ENCODE data around the gene CAPS. TPM values are rescaled to one million over a fixed set of nuclear protein-coding genes. Genes with fewer than 3 reads are reported as not detected.

The CAPS gene
- total RNA-seq, 1 experiment from 2014 or later: 0.73 TPM

DNA sequence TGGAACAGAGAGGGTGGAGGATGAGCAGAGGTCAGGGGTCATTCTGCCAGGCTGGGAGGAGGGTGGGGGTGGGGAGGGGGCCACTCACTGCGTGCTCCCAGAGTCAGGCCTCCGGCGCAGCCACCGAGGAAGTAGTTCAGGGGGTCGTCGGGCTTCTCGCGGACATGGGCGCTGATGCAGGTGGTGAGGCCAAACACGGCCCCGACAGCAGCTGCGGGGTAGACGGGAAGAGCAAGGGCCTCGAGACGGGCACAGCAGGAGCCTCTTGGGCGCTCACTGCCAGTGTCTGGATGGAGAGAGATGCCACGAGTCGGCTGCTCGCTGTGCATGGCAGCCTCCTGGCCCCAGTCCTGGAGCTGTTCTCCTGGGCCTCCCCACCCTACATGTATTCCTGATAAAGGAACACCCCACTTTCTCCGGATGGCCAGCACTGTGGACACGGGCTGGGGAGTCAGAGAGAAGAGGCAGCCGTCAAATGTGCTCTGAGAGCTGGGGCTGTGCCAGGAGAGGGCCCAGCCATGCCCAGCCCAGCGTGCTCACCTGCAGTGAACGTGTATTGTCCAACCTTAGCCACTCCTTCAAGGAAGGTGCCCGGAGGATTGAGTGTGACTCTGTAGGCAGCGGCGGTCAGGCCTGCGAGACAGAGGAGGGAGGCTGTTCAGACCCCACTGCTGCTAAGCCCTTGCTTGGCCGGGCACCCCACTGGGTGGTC, 17.5 kb upstream of the CAPS start:
- H3K36me3 ChIP-seq: peaks cover 11% of the 10 kb centered on the region
- DNase-seq: no peak
- no peak overlapping the region for H3K4me3 ChIP-seq
- H3K27ac ChIP-seq: no peak overlapping the region
- H3K9me3 ChIP-seq (replicated peaks): no peaks in the 10 kb centered on the region
- no peaks in the 10 kb centered on the region for H3K27me3 ChIP-seq
- peaks cover 33% of the 10 kb centered on the region for H3K4me1 ChIP-seq

- no peak overlapping the region for H3K4me3 ChIP-seq
- peaks cover 11% of the 10 kb centered on the region for H3K36me3 ChIP-seq
- DNase-seq: no peak
- peaks cover 25% of the 10 kb centered on the region for H3K4me1 ChIP-seq
- H3K27ac ChIP-seq: no peak overlapping the region
- no peaks in the 10 kb centered on the region for H3K9me3 ChIP-seq (replicated peaks)
- H3K27me3 ChIP-seq: no peaks in the 10 kb centered on the region
Measured at GRCh38 chr19:5897189-5897969, 16.7 kb upstream of the CAPS start.

DNA sequence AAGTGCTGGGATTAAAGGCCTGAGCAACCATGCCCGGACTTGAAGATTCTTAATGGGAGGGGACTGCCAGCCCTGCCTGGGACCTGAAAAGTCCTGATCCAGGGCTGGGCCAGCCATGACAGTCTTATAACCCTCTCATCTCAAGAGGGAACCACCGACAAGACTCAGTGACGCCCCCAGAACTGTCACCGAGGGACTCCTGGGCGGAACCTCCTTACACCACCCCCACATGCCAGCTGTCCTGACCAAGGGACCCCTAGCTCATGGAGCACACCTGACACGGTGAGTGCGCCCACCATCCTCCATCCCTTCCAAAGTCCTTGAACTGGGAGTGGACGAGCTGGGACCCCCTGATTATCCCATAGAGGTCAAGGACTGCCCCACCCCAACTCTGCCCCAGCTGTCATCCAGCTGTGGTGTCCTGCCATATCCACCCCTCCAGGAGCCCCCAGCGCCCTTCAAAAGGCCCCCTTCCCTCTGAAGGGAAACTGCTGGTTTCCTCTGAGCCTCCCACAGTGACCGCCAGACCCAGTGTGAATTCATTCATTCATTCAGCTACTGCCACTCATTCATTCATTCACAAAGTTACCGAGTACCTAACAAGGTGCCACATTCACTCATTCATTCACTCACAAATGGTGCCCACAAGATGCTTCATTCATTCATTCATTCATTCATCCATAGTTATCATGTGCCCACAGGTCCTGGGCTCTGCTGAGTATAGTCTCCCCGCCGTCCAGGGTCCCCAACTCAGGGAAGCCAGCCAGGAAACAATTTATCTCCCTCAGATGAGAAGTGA, 14.1 kb upstream of the CAPS start:
- Histone ChIP-seq H3K27me3 (no peaks in the 10 kb centered on the region), H3K4me1 (peaks cover 3% of the 10 kb centered on the region), H3K27ac (no peak overlapping the region), H3K9me3 (replicated peaks) (no peaks in the 10 kb centered on the region), H3K36me3 (peaks cover 11% of the 10 kb centered on the region), H3K4me3 (no peak overlapping the region)
- no peak for DNase-seq

DNA sequence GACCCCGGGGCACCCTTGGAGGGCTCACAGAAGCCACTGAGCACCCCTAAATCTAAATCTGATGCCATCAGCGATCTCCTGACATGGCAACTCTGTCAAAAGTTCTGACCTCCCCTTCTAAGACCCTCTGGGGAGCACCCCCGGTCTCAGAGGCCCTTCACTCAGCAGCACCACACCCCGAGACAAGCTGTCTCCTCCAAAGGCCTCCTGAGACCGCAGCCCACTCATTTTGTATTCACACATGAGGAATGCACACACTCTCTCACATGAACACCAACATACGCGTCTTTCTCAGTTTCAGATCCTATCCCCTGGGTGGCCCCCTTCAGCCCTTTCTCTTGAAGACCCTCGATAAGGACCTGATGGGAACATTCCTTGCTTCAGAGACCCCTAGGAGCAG, 13.1 kb upstream of the CAPS start:
- no peaks in the 10 kb centered on the region for H3K9me3 ChIP-seq (replicated peaks)
- peaks cover 7% of the 10 kb centered on the region; the same call in 1 of the 2 replicates for H3K36me3 ChIP-seq
- H3K4me1 ChIP-seq: peaks cover 5% of the 10 kb centered on the region; the same call in 1 of the 2 replicates
- H3K27ac ChIP-seq: no peak overlapping the region
- H3K4me3 ChIP-seq: no peak overlapping the region
- H3K27me3 ChIP-seq: no peaks in the 10 kb centered on the region
- DNase-seq: no peak

GRCh38 chr19:5903056-5903623, 10.9 kb upstream of the CAPS start:
- no peaks in the 10 kb centered on the region for H3K36me3 ChIP-seq
- DNase-seq: peak; percentile 21 to 42

GRCh38 chr19:5903624-5904351, 10.3 kb upstream of the CAPS start, which contains the start of gene NDUFA11:
NDUFA11 (minus strand) TSS chr19:5903790; CDS start chr19:5903708, 82 bp downstream.
- DNase-seq: peak; percentile 96
- H3K27me3 ChIP-seq: no peaks in the 10 kb centered on the region
- H3K4me3 ChIP-seq: peak within 1 kb of the TSS; percentile 74
- H3K9me3 ChIP-seq (replicated peaks): no peaks in the 10 kb centered on the region
- no peaks in the 10 kb centered on the region for H3K36me3 ChIP-seq
- H3K4me1 ChIP-seq: peaks cover 7% of the 10 kb centered on the region
- peak within 1 kb of the TSS; percentile 89 for H3K27ac ChIP-seq

More at GRCh38 chr19:5903056-5903623, 10.9 kb upstream of the CAPS start:
- H3K27ac ChIP-seq: peak overlapping the region; percentile 89
- no peaks in the 10 kb centered on the region for H3K27me3 ChIP-seq
- no peaks in the 10 kb centered on the region for H3K9me3 ChIP-seq (replicated peaks)
- peaks cover 5% of the 10 kb centered on the region; the same call in 1 of the 2 replicates for H3K4me1 ChIP-seq
- peak overlapping the region; percentile 74 for H3K4me3 ChIP-seq

DNA sequence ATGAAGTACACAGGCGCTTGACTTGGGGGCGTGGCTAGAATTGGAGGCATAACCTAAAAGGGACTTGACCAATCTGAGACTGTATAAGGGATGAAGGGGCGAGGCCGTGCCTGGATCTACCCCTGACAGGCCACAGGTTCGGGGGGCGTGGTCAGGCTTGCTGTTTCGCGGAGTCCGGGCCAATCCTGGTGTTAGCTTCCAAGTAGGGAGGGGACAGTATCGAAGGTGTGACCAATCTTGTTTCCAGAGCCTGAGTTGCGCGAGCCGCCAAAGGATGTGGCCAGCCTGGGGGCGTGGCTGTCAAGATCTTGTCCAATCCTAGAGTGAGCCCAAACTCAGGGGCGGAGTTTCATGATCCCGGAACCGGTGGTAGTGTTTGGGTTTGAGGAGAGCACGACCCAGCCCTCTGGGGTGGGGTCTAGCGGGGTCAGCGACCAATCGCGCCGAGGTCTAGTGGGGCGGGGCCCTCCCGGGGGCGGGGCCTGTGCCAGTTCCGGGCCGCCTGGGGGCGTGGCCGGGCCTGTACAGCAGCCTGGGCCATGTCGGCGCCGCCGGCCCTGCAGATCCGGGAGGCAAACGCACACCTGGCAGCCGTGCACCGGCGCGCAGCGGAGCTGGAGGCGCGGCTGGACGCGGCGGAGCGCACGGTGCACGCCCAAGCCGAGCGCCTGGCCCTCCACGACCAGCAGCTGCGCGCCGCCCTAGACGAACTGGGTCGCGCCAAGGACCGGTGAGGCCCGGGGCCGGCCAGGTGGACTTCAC, 9.5 kb upstream of the CAPS start, which contains the start of gene VMAC:
Gene VMAC, plus strand, starts transcription at position 521 of the 762 bp plus-strand sequence. Its CDS starts 19 bp downstream, at position 540.
- Histone ChIP-seq H3K9me3 (replicated peaks) (no peaks in the 10 kb centered on the region), H3K27me3 (no peaks in the 10 kb centered on the region), H3K4me1 (peaks cover 12% of the 10 kb centered on the region), H3K27ac (peak within 1 kb of the TSS; percentile 89), H3K4me3 (peak within 1 kb of the TSS; percentile 74), H3K36me3 (no peaks in the 10 kb centered on the region)
- peak; percentile 100 for DNase-seq

DNA sequence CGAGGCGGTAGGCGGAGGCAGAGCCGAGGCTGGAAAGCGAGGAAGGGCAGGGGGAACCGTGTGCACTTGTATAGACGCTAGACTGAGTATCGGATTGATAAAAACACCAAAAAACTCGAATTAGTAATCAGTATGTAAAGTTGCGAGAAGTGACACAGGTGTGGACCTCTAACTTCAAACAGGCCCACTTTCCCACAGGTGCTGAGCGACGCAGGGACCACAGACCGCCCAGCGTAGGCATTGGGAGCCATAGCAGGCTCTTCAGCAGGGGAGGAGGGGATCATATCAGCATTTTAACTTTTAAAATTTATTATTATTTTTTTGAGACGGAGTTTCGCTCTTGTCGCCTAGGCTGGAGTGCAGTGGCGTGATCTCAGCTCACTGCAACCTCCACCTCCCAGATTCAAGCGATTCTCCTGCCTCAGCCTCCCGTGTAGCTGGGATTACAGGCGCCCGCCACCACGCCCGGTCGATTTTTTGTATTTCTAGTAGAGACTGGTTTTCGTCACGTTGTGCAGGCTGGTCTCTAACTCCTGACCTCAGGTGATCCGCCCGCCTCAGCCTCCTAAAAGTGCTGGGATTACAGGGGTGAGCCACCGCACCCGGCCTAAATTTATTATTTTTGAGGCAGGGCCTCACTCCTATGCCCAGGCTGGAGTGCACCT, 8.8 kb upstream of the CAPS start:
- no peak for DNase-seq
- Histone ChIP-seq H3K27me3 (no peaks in the 10 kb centered on the region), H3K4me1 (peaks cover 17% of the 10 kb centered on the region), H3K9me3 (replicated peaks) (no peaks in the 10 kb centered on the region), H3K27ac (no peak overlapping the region; the same call in 1 of the 2 replicates), H3K36me3 (no peaks in the 10 kb centered on the region), H3K4me3 (peak overlapping the region; percentile 74)

- no peak for DNase-seq
Measured at GRCh38 chr19:5907241-5907640, 6.8 kb upstream of the CAPS start.

GRCh38 chr19:5908773-5909442, 5.1 kb upstream of the CAPS start:
- no peaks in the 10 kb centered on the region for H3K9me3 ChIP-seq (replicated peaks)
- H3K4me3 ChIP-seq: no peak overlapping the region
- H3K27me3 ChIP-seq: no peaks in the 10 kb centered on the region
- peaks cover 21% of the 10 kb centered on the region for H3K4me1 ChIP-seq
- DNase-seq: peak; percentile 32 to 39
- H3K36me3 ChIP-seq: no peaks in the 10 kb centered on the region
- H3K27ac ChIP-seq: peak overlapping the region; percentile 83; the same call in 1 of the 2 replicates

More at GRCh38 chr19:5907241-5907640, 6.8 kb upstream of the CAPS start:
- Histone ChIP-seq H3K27ac (no peak overlapping the region), H3K36me3 (no peaks in the 10 kb centered on the region), H3K9me3 (replicated peaks) (no peaks in the 10 kb centered on the region), H3K4me1 (peaks cover 24% of the 10 kb centered on the region), H3K27me3 (no peaks in the 10 kb centered on the region), H3K4me3 (no peak overlapping the region)

DNA sequence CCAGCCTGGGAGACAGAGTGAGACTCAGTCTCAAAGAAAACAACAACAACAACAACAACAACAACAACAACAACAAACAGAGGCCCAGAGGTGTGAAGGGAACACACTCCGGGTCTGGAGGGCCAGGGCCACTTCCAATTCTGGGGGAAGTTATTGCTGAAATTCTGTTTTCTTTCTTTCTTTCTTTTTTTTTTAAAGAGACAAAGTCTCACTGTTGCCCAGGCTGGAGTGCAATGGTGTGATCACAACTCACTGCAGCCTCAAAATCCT, 3.5 kb upstream of the CAPS start:
- Histone ChIP-seq H3K9me3 (replicated peaks) (no peaks in the 10 kb centered on the region), H3K27me3 (no peaks in the 10 kb centered on the region), H3K27ac (peak overlapping the region; percentile 83), H3K36me3 (peaks cover 6% of the 10 kb centered on the region; the same call in 1 of the 2 replicates), H3K4me1 (peaks cover 19% of the 10 kb centered on the region), H3K4me3 (no peak overlapping the region)
- DNase-seq: no peak

- H3K27ac ChIP-seq: no peak overlapping the region
- no peak overlapping the region for H3K4me3 ChIP-seq
- H3K36me3 ChIP-seq: peaks cover 6% of the 10 kb centered on the region; the same call in 1 of the 2 replicates
- no peak for DNase-seq
- no peaks in the 10 kb centered on the region for H3K27me3 ChIP-seq
- peaks cover 19% of the 10 kb centered on the region for H3K4me1 ChIP-seq
- H3K9me3 ChIP-seq (replicated peaks): no peaks in the 10 kb centered on the region
Measured at GRCh38 chr19:5911366-5911765, 2.7 kb upstream of the CAPS start.
